Pancreas (tissue), 10 donors: ENCODE data around the gene MAPK10. TPM values are rescaled to one million over a fixed set of nuclear protein-coding genes. Genes with fewer than 3 reads are reported as not detected.

Source experiments
- ATAC-seq, 4 donors: fragments of 200-7000 bp; cut with Tn5 transposase; one replicate each; pipeline versions ENCODE4 v1.8.0 to v1.9.1; 2020; ENCODE audit warnings: mild to moderate bottlenecking in 4 of 4, moderate library complexity in 4 of 4
- DNase-seq, 6 donors: peaks; one replicate each; pipeline ENCODE4 v3.0.0-alpha.2; 2020
- FAIRE-seq: peaks from 2 replicates; lab custom pipeline; 2012; peaks lifted over from hg19 to GRCh38; lab: Jason Lieb, UNC
- H3K27ac ChIP-seq, 4 donors: fragments of 200-600 bp; sonication (generic); 1 replicate in 3 of 4; 2 replicates in 1 of 4; pipeline versions ENCODE4 v1.5.0 to v1.8.0; 2020
- H3K27me3 ChIP-seq, 4 donors: fragments of 200-600 bp; one replicate each; pipeline ENCODE4 v1.8.0; 2021
- H3K36me3 ChIP-seq, 3 donors: fragments of 200-600 bp; sonication (generic) in 1 of 3; one replicate each; pipeline versions ENCODE4 v1.5.0 to v1.8.0; 2020 to 2021
- H3K4me1 ChIP-seq, 3 donors: fragments of 200-600 bp; one replicate each; pipeline ENCODE4 v1.8.0; 2021
- H3K4me3 ChIP-seq, 4 donors: fragments of 200-600 bp; sonication (generic) in 2 of 4; one replicate each; pipeline versions ENCODE4 v1.5.0 to v1.8.0; 2020 to 2021
- H3K9me3 ChIP-seq, 4 donors: fragments of 200-600 bp; one replicate each; pipeline ENCODE4 v1.8.0; 2021
- CTCF ChIP-seq, 4 donors: fragments of 200-600 bp; sonication (generic) in 3 of 4; IDR thresholded peaks; one replicate each; pipeline versions ENCODE4 v1.5.0 to v1.8.0; 2021; ENCODE audit warnings: antibody characterized with exemption in 4 of 4
- WGBS, 2 donors: extraction: QIAGEN DNeasy Blood & Tissue Kit; methylation state at CpG; one replicate each; pipeline ENCODE4 v1.1.7; 2013; 5-methylcytosine and 5-hydroxymethylcytosine counted together
- intact Hi-C, 3 donors: fragments of 100-400 bp; cut with DNase I; formaldehyde crosslinking; loops; one replicate each; pipeline versions ENCODE4 v1.11.1 to v1.14.2; 2022
- polyA plus RNA-seq, 2 donors: library from polyadenylated mRNA; stranded (reverse); fragments of 200-250 nt; gene quantifications; one replicate each; pipeline ENCODE4 v1.2.3, GENCODE V29; 2013
- total RNA-seq, 6 donors: library from RNA; stranded (reverse); fragmentation: NEBNext Ultra II Directional in 4 of 6; extraction: Animal tissue kit (Norgen Biotek cat#: 25700) in 4 of 6; gene quantifications; one replicate each; pipeline versions ENCODE4 v1.2.1 to v1.2.4, GENCODE V29; 2021 to 2023
- donor health status: healthy with polysubstance abuse.
- donor health status: DM: no; HTN: no; CAD: no; lungs with moderate emphysema.
- donor health status: DM: no; HTN: no; CAD: no.
- donor health status: control.
- donor health status: control.
- donor health status: Bipolar disorder and iron deficiency.
- donor health status: DM: yes; HTN: yes; CAD: no.
- donor health status: DM: no; HTN: no; CAD: no.
- donor health status: DM: no; HTN: no; CAD: no.
- donor health status: DM: yes; HTN: yes; CAD: no.

MAPK10 gene
- total and polyA plus RNA-seq, 8 donors, result 5.1 to 20.7 (median 9.9) TPM

GRCh38 chr4:86131456-86131855 is 228.4 kb downstream of the MAPK10 start:
- intact Hi-C loops, result no loop called here
- Histone ChIP-seq H3K9me3 (no peaks in the 10 kb centered on the region), H3K27me3 (no peaks in the 10 kb centered on the region), H3K27ac (no peak overlapping the region), H3K4me3 (no peak overlapping the region), H3K36me3 (no peaks in the 10 kb centered on the region), H3K4me1 (no peaks in the 10 kb centered on the region)
- FAIRE-seq, result no peak
- DNase-seq, result no peak
- 69 to 78% methylated on average over 2 of the region's 2 CpGs for WGBS, 2 donors
- no peak for ATAC-seq
- TF ChIP-seq CTCF (IDR thresholded peaks at IDR 0.05), result no peak

GRCh38 chr4:86130160-86130933 is 229.5 kb downstream of the MAPK10 start:
- no peaks in the 10 kb centered on the region for H3K36me3 ChIP-seq
- no peaks in the 10 kb centered on the region for H3K27me3 ChIP-seq
- H3K27ac ChIP-seq, result no peak overlapping the region
- 91 to 97% methylated on average over 2 of the region's 2 CpGs for WGBS, 2 donors
- no peaks in the 10 kb centered on the region for H3K9me3 ChIP-seq
- DNase-seq, result no peak
- ATAC-seq, result no peak
- no peak for FAIRE-seq
- TF ChIP-seq CTCF (IDR thresholded peaks at IDR 0.05), result no peak
- H3K4me1 ChIP-seq, result no peaks in the 10 kb centered on the region
- intact Hi-C loops, result no loop called here
- no peak overlapping the region for H3K4me3 ChIP-seq

GRCh38 chr4:86129546-86129945 is 230.3 kb downstream of the MAPK10 start:
- H3K36me3 ChIP-seq, result no peaks in the 10 kb centered on the region
- no peaks in the 10 kb centered on the region for H3K27me3 ChIP-seq
- DNase-seq, result no peak
- no peak for TF ChIP-seq CTCF (IDR thresholded peaks at IDR 0.05)
- FAIRE-seq, result no peak
- no peak overlapping the region for H3K4me3 ChIP-seq
- ATAC-seq, result no peak
- H3K27ac ChIP-seq, result no peak overlapping the region
- 39% methylated on average over 2 of the region's 2 CpGs for WGBS, 2 donors
- H3K9me3 ChIP-seq, result no peaks in the 10 kb centered on the region
- intact Hi-C loops, result no loop called here
- no peaks in the 10 kb centered on the region for H3K4me1 ChIP-seq

- no peaks in the 10 kb centered on the region for H3K27me3 ChIP-seq
- DNase-seq (no peak), ATAC-seq (no peak), FAIRE-seq (no peak)
- H3K9me3 ChIP-seq, result no peaks in the 10 kb centered on the region
- TF ChIP-seq CTCF (IDR thresholded peaks at IDR 0.05), result no peak
- H3K4me1 ChIP-seq, result no peaks in the 10 kb centered on the region
- intact Hi-C loops, result no loop called here
- H3K27ac ChIP-seq, result no peak overlapping the region
- H3K36me3 ChIP-seq, result no peaks in the 10 kb centered on the region
- H3K4me3 ChIP-seq, result no peak overlapping the region
These were observed 237.4 kb downstream of the MAPK10 start for GRCh38 chr4:86122404-86122803.

- H3K9me3 ChIP-seq, result no peaks in the 10 kb centered on the region
- no peaks in the 10 kb centered on the region for H3K27me3 ChIP-seq
- H3K4me1 ChIP-seq, result no peaks in the 10 kb centered on the region
- DNase-seq, result no peak
- FAIRE-seq, result no peak
- no peak for ATAC-seq
- H3K27ac ChIP-seq, result no peak overlapping the region
- intact Hi-C loops, result no loop called here
- H3K36me3 ChIP-seq, result no peaks in the 10 kb centered on the region
- no peak for TF ChIP-seq CTCF (IDR thresholded peaks at IDR 0.05)
- no peak overlapping the region for H3K4me3 ChIP-seq
These were observed 241.1 kb downstream of the MAPK10 start for GRCh38 chr4:86118711-86119110.
